Heart left ventricle (tissue), 13 donors: ENCODE data around the gene STK40.

Experiments
- POLR2A ChIP-seq, 2 donors: fragments of 450-650 bp; IDR thresholded peaks; one replicate each; pipeline ENCODE4 v1.6.1; 2017; ENCODE audit warnings: antibody characterized with exemption in 2 of 2, mild to moderate bottlenecking in 2 of 2, moderate library complexity in 2 of 2
- TF ChIP-seq, protein P1 (sequence below), 12 donors: fragments of 200-600 bp; sonication (generic) in 4 of 12; IDR thresholded peaks; one replicate each; pipeline versions ENCODE4 v1.5.0 to v1.8.0; 2018 to 2022; ENCODE audit warnings: antibody characterized with exemption in 12 of 12, mild to moderate bottlenecking in 5 of 12
- donor health status: ischemic (EF 13 %, LVEDD 7.1; RV severe dilation, severe dysfunction).
- donor health status: DM: no; HTN: yes; CAD: no.
- donor health status: DM: no; HTN: no; CAD: no.
- donor health status: ischemic (EF 25% LVEDD 6.9; RV normal size, moderate dysfunction).
- donor health status: ischemic (EF 25% LVEDD 5.7; RV mildly dilated, moderate dysfunction).
- donor health status: ischemic (EF 35%, LVEDD 5.7; RV mildly dilated, moderate dysfunction).
- donor health status: nonischemic (EF 11% LVEDD 7.7; RV severe dilation, severe dysfunction).
- donor health status: DM: yes; HTN: yes; CAD: no.
- donor health status: PGD.
- donor health status: ischemic (EF 29% LVEDD 5.4; RV normal size, mild dysfunction).
- donor health status: nonischemic (EF 23%, LVEDD 6.1; RV moderate dilation, normal function).

DNA sequence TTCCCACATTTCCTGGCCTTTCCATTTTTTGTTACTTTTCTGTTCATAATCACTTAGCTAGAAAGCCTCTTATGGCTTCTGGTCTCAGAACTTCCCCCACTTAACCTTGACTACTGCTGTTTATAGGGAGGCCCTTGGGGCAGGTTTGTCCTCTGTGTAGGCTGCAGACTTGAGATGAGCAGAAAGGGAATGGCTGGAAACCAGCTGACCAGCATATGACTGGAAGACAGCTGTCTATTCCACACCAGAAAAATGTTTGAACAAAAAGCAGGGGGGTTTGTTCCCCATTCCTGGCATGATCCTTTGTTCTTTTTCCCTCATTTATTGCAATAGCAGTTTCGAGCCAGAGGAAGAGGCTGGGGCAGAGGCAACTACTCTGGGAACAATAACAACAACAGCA lies 84.5 kb downstream of the STK40 start:
- TF ChIP-seq POLR2A (IDR thresholded peaks at IDR 0.05), result no peak
- TF ChIP-seq, protein P1, sequence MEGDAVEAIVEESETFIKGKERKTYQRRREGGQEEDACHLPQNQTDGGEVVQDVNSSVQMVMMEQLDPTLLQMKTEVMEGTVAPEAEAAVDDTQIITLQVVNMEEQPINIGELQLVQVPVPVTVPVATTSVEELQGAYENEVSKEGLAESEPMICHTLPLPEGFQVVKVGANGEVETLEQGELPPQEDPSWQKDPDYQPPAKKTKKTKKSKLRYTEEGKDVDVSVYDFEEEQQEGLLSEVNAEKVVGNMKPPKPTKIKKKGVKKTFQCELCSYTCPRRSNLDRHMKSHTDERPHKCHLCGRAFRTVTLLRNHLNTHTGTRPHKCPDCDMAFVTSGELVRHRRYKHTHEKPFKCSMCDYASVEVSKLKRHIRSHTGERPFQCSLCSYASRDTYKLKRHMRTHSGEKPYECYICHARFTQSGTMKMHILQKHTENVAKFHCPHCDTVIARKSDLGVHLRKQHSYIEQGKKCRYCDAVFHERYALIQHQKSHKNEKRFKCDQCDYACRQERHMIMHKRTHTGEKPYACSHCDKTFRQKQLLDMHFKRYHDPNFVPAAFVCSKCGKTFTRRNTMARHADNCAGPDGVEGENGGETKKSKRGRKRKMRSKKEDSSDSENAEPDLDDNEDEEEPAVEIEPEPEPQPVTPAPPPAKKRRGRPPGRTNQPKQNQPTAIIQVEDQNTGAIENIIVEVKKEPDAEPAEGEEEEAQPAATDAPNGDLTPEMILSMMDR (IDR thresholded peaks at IDR 0.05), result no peak
